Glutamatergic neuron (in vitro differentiated cells): ENCODE measurements around the gene ATG10. TPM values are rescaled to one million over a fixed set of nuclear protein-coding genes. Genes with fewer than 3 reads are reported as not detected.

Source experiments
- DNase-seq: peaks from one replicate; pipeline ENCODE4 v3.0.0; 2022
- H3K27ac Mint-ChIP-seq: one replicate; pipeline ENCODE4 v1.8.0; 2020; ENCODE audit warnings: mild to moderate bottlenecking, mixed read lengths, inconsistent platforms; ENCODE audit not compliant: unreplicated experiment
- H3K27me3 Mint-ChIP-seq: one replicate; pipeline ENCODE4 v1.8.0; 2020; ENCODE audit warnings: mild to moderate bottlenecking, moderate library complexity, mixed read lengths, inconsistent platforms; ENCODE audit not compliant: unreplicated experiment
- H3K36me3 Mint-ChIP-seq: one replicate; pipeline ENCODE4 v1.8.0; 2020; ENCODE audit warnings: mild to moderate bottlenecking, mixed read lengths, inconsistent platforms; ENCODE audit not compliant: unreplicated experiment
- H3K4me1 Mint-ChIP-seq: one replicate; pipeline ENCODE4 v1.8.0; 2020; ENCODE audit warnings: mild to moderate bottlenecking, low read depth, mixed read lengths, inconsistent platforms; ENCODE audit not compliant: unreplicated experiment
- H3K4me3 Mint-ChIP-seq: one replicate; pipeline ENCODE4 v1.8.0; 2020; ENCODE audit warnings: mild to moderate bottlenecking, mixed read lengths, inconsistent platforms; ENCODE audit not compliant: unreplicated experiment
- H3K9me3 Mint-ChIP-seq: one replicate; pipeline ENCODE4 v1.8.0; 2020; ENCODE audit warnings: mild to moderate bottlenecking, moderate library complexity, mixed read lengths, inconsistent platforms; ENCODE audit not compliant: unreplicated experiment
- total RNA-seq: library from RNA; stranded (reverse); fragmentation: NEBNext Ultra II Directional; extraction: Animal tissue kit (Norgen Biotek cat#: 25700); gene quantifications from one replicate; pipeline ENCODE4 v1.2.1, GENCODE V29; 2021; ENCODE audit not compliant: unreplicated experiment
- TF ChIP-seq, protein P1 (sequence below): fragments of 200-600 bp; sonication (generic); IDR thresholded peaks from one replicate; pipeline ENCODE4 v1.5.0; 2021; ENCODE audit not compliant: partially characterized antibody, unreplicated experiment

The ATG10 gene
- total RNA-seq, 1 donor from 2014 or later = 12.1 TPM

DNA sequence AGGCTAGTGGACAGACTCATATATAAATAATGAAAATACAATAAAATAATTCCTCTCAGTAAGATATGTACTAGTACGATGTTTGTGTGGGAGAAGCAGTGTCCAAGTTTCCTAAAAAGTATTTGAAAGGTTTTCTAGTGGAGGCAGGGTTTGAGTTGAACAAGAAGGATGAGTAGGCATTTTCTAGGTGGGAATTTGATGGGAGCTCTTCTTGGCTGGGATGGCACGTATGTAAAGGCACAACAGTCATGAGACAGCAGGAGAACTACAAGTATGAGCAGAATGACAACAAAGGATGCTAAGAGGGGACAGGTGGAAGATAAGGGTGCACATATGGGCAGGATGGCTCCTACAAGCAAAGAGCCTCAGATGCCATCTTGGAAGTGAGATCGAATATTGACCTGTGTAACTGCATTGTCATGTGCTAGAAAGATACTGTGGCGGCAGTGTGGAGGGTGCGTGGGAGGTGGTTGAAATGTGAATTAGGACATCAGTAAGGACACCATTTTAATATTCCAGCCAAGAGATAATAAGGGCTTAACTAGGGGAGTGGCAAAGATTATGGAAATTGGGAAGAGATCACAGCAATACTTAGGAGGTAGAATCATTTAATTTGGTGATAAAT is 170.5 kb downstream of the ATG10 start:
- TF ChIP-seq, protein P1, sequence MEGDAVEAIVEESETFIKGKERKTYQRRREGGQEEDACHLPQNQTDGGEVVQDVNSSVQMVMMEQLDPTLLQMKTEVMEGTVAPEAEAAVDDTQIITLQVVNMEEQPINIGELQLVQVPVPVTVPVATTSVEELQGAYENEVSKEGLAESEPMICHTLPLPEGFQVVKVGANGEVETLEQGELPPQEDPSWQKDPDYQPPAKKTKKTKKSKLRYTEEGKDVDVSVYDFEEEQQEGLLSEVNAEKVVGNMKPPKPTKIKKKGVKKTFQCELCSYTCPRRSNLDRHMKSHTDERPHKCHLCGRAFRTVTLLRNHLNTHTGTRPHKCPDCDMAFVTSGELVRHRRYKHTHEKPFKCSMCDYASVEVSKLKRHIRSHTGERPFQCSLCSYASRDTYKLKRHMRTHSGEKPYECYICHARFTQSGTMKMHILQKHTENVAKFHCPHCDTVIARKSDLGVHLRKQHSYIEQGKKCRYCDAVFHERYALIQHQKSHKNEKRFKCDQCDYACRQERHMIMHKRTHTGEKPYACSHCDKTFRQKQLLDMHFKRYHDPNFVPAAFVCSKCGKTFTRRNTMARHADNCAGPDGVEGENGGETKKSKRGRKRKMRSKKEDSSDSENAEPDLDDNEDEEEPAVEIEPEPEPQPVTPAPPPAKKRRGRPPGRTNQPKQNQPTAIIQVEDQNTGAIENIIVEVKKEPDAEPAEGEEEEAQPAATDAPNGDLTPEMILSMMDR = no peak
- peaks cover 15% of the 10 kb centered on the region for H3K36me3 Mint-ChIP-seq
- DNase-seq = no peak
- H3K9me3 Mint-ChIP-seq = peaks cover 8% of the 10 kb centered on the region
- peak overlapping the region; percentile 1 for H3K27ac Mint-ChIP-seq
- no peaks in the 10 kb centered on the region for H3K4me1 Mint-ChIP-seq
- no peak overlapping the region for H3K4me3 Mint-ChIP-seq
- H3K27me3 Mint-ChIP-seq = peaks cover under 1% of the 10 kb centered on the region

DNA sequence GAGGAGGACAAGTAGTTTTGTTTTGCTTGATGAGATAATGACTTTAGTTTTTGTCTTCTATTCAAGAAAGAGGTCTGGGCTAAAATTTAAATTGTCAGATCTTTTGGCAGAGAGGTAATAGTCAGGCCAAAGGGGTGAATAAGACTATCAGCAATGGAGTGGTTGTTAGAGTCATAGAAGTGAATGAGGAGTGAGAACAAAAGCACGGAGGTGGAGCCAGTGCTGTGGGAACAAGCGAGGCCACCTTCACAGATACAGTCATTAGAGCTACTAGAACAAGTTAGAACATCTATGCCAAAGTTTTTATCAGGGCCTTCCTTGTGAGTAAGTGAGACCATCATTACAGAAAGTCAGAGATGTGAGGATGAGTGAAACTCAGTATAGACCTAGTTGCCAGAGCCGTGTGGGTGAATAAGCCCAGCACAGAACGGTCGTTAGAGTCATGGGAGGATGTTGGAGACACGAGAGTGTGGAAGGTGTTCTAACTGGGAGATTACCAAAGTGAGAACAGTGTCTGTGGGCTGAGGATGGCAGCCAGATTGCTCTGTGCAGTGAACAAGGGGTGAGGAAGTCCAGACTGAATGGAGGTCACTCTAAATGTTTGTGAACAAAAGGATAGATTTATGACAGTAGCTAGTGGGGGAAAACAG is 171.2 kb downstream of the ATG10 start:
- Mint-ChIP-seq H3K4me3 (no peak overlapping the region), H3K27me3 (no peaks in the 10 kb centered on the region), H3K36me3 (peaks cover 13% of the 10 kb centered on the region), H3K27ac (peak overlapping the region; percentile 5), H3K9me3 (peaks cover 8% of the 10 kb centered on the region), H3K4me1 (no peaks in the 10 kb centered on the region)
- DNase-seq = no peak
- TF ChIP-seq, protein P1 = no peak

DNA sequence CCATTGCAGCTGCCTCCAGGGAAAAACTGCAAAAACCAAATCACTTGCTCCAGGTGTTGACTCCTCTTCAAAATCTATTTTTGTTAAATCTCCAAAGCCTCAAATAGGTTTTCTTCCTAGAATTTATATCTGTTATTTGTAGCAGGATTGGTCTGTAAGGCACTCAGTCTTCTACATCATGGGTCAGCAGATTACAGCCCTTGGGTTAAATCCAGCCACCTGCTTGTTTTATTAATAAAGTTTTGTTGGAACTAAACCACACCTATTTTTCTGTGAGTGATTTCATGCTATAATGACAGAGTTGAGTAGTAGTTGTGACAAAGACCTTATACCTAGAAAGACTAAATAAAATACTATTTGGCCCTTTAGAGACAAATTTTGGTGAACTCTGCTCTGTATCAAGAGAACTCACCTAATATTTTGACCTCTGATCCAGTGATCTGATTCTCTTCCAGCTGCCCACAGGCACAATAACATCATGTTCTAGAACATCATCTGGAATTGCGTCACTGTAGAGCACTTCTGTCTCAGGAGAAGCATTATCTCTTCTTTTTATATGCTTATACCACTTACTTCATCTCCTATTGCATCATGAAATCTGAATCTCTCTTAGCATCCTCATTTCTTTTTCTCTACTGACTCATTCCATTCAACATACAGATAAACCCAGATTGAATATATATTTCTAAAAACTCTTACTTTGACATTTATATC is 176.2 kb downstream of the ATG10 start:
- H3K27ac Mint-ChIP-seq = no peak overlapping the region
- TF ChIP-seq, protein P1 = no peak
- H3K4me1 Mint-ChIP-seq = peaks cover 12% of the 10 kb centered on the region
- no peak overlapping the region for H3K4me3 Mint-ChIP-seq
- no peaks in the 10 kb centered on the region for H3K27me3 Mint-ChIP-seq
- H3K9me3 Mint-ChIP-seq = no peaks in the 10 kb centered on the region
- no peak for DNase-seq
- peaks cover 4% of the 10 kb centered on the region for H3K36me3 Mint-ChIP-seq

DNA sequence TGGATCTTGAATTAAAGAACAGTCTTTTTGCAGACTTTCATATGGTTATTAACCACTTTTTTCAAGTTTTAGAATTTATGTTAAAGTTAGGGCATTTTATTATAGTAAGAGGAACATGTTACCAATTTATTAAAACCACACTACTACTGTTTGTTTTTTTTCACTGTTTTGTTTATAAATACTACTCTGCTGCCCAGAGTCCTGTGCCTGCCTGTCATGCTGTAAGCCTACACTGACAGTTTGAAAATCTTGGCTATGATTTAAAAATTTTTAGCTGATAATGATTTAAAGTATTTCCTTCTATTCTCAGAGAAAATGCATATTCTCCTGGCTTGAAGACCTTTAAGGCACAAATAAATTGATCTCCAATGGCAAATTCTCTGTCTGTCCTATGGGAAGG is 177.6 kb downstream of the ATG10 start:
- DNase-seq = no peak
- Mint-ChIP-seq H3K4me1 (peaks cover 12% of the 10 kb centered on the region), H3K27ac (no peak overlapping the region), H3K27me3 (no peaks in the 10 kb centered on the region), H3K4me3 (no peak overlapping the region), H3K36me3 (no peaks in the 10 kb centered on the region), H3K9me3 (no peaks in the 10 kb centered on the region)
- TF ChIP-seq, protein P1 = no peak

DNA sequence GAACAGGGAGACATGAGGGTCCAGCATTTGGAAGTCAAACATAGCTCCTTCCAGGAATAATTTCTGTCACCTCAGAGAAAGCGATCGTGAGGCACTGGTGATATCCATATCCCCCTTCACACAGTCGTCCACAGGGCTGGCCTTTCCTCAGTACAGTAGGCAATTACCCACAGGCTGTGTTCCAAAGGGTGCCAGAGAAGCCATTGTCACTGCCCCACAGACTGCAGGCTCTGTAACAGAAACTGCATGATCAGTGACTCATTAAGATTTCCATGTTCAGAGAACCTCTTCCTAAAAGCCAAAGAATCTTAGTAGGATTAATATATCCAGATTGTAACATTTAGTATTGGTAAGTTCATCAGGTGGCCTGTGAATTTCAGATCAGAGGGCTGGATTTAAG is 178.7 kb downstream of the ATG10 start:
- no peaks in the 10 kb centered on the region for H3K36me3 Mint-ChIP-seq
- no peak overlapping the region for H3K4me3 Mint-ChIP-seq
- TF ChIP-seq, protein P1 = no peak
- H3K27ac Mint-ChIP-seq = no peak overlapping the region
- H3K4me1 Mint-ChIP-seq = peaks cover 12% of the 10 kb centered on the region
- no peaks in the 10 kb centered on the region for H3K27me3 Mint-ChIP-seq
- no peak for DNase-seq
- no peaks in the 10 kb centered on the region for H3K9me3 Mint-ChIP-seq
